Esophagus muscularis mucosa (tissue), 4 donors: ENCODE measurements around the gene MTUS2.

ENCODE experiments used
- CTCF ChIP-seq, 3 experiments: fragments of 200-600 bp in 2 of 3; fragments of 450-650 bp in 1 of 3; sonication (generic) in 2 of 3; IDR thresholded peaks; one replicate each; pipeline ENCODE4 v1.5.1; 2017 to 2019; ENCODE audit warnings: antibody characterized with exemption in 3 of 3, mild to moderate bottlenecking in 2 of 3, moderate library complexity in 1 of 3
- EP300 ChIP-seq: sonication (generic); formaldehyde crosslinking; IDR thresholded peaks from one replicate; pipeline ENCODE4 v1.6.1; 2017; ENCODE audit warnings: antibody characterized with exemption
- POLR2AphosphoS5 ChIP-seq, 2 donors: sonication (generic); formaldehyde crosslinking; IDR thresholded peaks; one replicate each; pipeline ENCODE4 v1.6.1; 2017; ENCODE audit warnings: antibody characterized with exemption in 2 of 2

GRCh38 chr13:29438769-29439168, 618.6 kb downstream of the MTUS2 start:
- peak; percentile 64 to 77 for TF ChIP-seq POLR2AphosphoS5 (IDR thresholded peaks at IDR 0.05)
- no peak for TF ChIP-seq CTCF (IDR thresholded peaks at IDR 0.05)
- peak; percentile 84 for TF ChIP-seq EP300
